Measurements from ENCODE around the gene KLHL35. TPM values are rescaled to one million over a fixed set of nuclear protein-coding genes. Genes with fewer than 3 reads are reported as not detected.

Gene KLHL35
- total and polyA plus RNA-seq, 12 donors: 0.25 to 3.5 (median 0.93) TPM

- DNase-seq: no peak
- no peak overlapping the region for H3K4me3 ChIP-seq
- H3K9me3 ChIP-seq (replicated peaks in 1 of 3): no peaks in the 10 kb centered on the region
- no peaks in the 10 kb centered on the region for H3K36me3 ChIP-seq (replicated peaks in 1 of 2)
- H3K4me1 ChIP-seq (replicated peaks in 1 of 2): no peaks in the 10 kb centered on the region
- no peak overlapping the region for H3K27ac ChIP-seq
- H3K27me3 ChIP-seq: no peaks in the 10 kb centered on the region
- 77 to 92% (median 80%) methylated on average over 4 to 9 of the region's 9 CpGs for WGBS, 4 donors
- TF ChIP-seq, protein P1, sequence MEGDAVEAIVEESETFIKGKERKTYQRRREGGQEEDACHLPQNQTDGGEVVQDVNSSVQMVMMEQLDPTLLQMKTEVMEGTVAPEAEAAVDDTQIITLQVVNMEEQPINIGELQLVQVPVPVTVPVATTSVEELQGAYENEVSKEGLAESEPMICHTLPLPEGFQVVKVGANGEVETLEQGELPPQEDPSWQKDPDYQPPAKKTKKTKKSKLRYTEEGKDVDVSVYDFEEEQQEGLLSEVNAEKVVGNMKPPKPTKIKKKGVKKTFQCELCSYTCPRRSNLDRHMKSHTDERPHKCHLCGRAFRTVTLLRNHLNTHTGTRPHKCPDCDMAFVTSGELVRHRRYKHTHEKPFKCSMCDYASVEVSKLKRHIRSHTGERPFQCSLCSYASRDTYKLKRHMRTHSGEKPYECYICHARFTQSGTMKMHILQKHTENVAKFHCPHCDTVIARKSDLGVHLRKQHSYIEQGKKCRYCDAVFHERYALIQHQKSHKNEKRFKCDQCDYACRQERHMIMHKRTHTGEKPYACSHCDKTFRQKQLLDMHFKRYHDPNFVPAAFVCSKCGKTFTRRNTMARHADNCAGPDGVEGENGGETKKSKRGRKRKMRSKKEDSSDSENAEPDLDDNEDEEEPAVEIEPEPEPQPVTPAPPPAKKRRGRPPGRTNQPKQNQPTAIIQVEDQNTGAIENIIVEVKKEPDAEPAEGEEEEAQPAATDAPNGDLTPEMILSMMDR (IDR thresholded peaks at IDR 0.05): no peak
- no peak for TF ChIP-seq POLR2A (IDR thresholded peaks at IDR 0.05)
- intact Hi-C loops (cut with DNase I): no loop called here
Measured at GRCh38 chr11:75423721-75424120, 9.3 kb downstream of the KLHL35 start.

DNA sequence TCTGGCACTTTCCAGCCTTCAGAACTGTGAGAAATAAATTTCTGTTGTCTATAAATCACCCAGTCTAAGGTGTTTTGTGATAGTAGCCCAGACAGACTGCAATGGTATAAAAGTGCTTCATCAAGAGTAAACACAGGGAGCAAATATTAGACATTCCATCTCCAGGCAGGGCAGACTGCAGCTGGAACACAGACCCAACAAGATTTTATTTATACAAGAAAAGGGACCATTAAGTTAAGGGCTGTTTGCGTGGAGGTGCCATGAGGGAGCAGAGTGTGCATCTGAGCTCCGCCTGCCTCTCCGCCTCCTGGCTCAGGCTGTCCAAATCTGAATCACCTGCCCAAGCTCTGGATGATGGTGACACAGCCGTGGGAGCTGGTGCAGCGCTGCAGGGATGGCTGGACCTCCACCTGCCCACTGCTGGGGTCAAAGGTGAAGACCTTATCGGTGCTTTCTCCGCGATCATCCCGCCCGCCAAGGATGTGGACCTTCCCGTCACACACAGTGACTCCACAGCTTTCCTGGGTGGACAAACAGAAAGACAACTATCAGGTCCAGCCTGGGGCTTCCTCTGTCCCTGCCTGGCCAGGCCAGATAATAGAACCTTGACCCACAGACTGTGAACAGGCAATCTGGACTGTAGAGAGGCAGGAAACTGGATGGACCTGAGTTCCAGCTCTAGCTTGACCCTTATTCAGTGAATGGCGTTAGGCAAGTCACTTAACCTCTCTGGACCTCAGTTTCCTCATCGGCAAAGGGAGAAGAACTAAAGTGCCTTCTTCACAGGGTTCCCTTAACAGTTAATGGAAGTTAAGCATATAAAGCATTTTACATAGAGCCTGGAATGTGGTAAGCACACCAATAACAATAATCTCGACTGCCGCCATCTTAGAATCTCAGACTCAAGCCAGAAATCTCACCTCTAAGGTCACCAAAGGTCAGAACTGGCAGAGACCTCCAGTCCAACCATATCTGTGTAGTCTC, 10.5 kb downstream of the KLHL35 start:
- Histone ChIP-seq H3K4me3 (no peak overlapping the region), H3K4me1 (replicated peaks in 1 of 2) (no peaks in the 10 kb centered on the region), H3K27me3 (no peaks in the 10 kb centered on the region), H3K9me3 (replicated peaks in 1 of 3) (no peaks in the 10 kb centered on the region), H3K36me3 (replicated peaks in 1 of 2) (no peaks in the 10 kb centered on the region), H3K27ac (no peak overlapping the region)
- WGBS, 4 donors: 85 to 90% (median 88%) methylated on average over 11 to 15 of the region's 15 CpGs
- no peak for TF ChIP-seq POLR2A (IDR thresholded peaks at IDR 0.05)
- TF ChIP-seq, protein P1 (IDR thresholded peaks at IDR 0.05): no peak
- intact Hi-C loops (cut with DNase I): no loop called here
- DNase-seq: no peak

- Histone ChIP-seq H3K36me3 (replicated peaks in 1 of 2) (no peaks in the 10 kb centered on the region), H3K27me3 (no peaks in the 10 kb centered on the region), H3K27ac (no peak overlapping the region), H3K4me3 (no peak overlapping the region), H3K9me3 (replicated peaks in 1 of 3) (no peaks in the 10 kb centered on the region), H3K4me1 (replicated peaks in 1 of 2) (no peaks in the 10 kb centered on the region)
- 89 to 94% (median 91%) methylated on average over 2 of the region's 2 CpGs for WGBS, 4 donors
- intact Hi-C loops (cut with DNase I): no loop called here
- no peak for DNase-seq
- TF ChIP-seq, protein P1 (IDR thresholded peaks at IDR 0.05): no peak
- TF ChIP-seq POLR2A (IDR thresholded peaks at IDR 0.05): no peak
Measured at GRCh38 chr11:75421902-75422247, 11.1 kb downstream of the KLHL35 start.

GRCh38 chr11:75421035-75421602, 11.9 kb downstream of the KLHL35 start:
- H3K27me3 ChIP-seq: no peaks in the 10 kb centered on the region
- no peaks in the 10 kb centered on the region for H3K4me1 ChIP-seq (replicated peaks in 1 of 2)
- intact Hi-C loops (cut with DNase I): no loop called here
- H3K36me3 ChIP-seq (replicated peaks in 1 of 2): no peaks in the 10 kb centered on the region
- H3K9me3 ChIP-seq (replicated peaks in 1 of 3): no peaks in the 10 kb centered on the region
- TF ChIP-seq, protein P1 (IDR thresholded peaks at IDR 0.05): no peak
- TF ChIP-seq POLR2A (IDR thresholded peaks at IDR 0.05): no peak
- H3K27ac ChIP-seq: peak overlapping the region in 1 of 5 donors; percentile 21
- H3K4me3 ChIP-seq: no peak overlapping the region
- WGBS, 4 donors: 72 to 93% (median 87%) methylated on average over 5 to 11 of the region's 11 CpGs
- no peak for DNase-seq
